GM10248 (cell line): Measurements from ENCODE around the gene IL22RA2.

Source experiments
- CTCF ChIA-PET: fragments of 300-600 bp; sonication (Branson Sonifier 250); formaldehyde crosslinking; extraction: SDS; loops from one replicate; lab custom pipeline; 2021; ENCODE audit warnings: antibody characterized with exemption; lab: Yijun Ruan, JAX
- POLR2A ChIA-PET: fragments of 350-650 bp; sonication (Branson Sonifier 250); formaldehyde crosslinking; extraction: SDS; loops from one replicate; lab custom pipeline; 2020; ENCODE audit warnings: antibody characterized with exemption; lab: Yijun Ruan, JAX
- DNase-seq: peaks from one replicate; pipeline ENCODE4 v3.0.0; 2012; ENCODE audit errors: extremely low spot score
- CTCF ChIP-seq: IDR thresholded peaks from 2 replicates; pipeline ENCODE4 v1.5.1; 2012; ENCODE audit warnings: mild to moderate bottlenecking, low read depth; ENCODE audit errors: extremely low read depth, missing control alignments, control extremely low read depth

Gene IL22RA2

GRCh38 chr6:137171824-137172733, 1.4 kb downstream of the IL22RA2 start:
- CTCF ChIA-PET: interaction anchor here (1.0 to 9.5 kb wide), 12 partner anchors 9 to 95 kb away, joined by 3 to 155 read pairs (median 3); no protein-coding TSS in a partner anchor
- DNase-seq: peak; percentile 24
- POLR2A ChIA-PET: no interaction called here
- TF ChIP-seq CTCF: no peak

GRCh38 chr6:137171053-137171374, 2.4 kb downstream of the IL22RA2 start:
- POLR2A ChIA-PET: no interaction called here
- no peak for TF ChIP-seq CTCF
- no peak for DNase-seq
- CTCF ChIA-PET: interaction anchor here (1.1 to 9.5 kb wide), 6 partner anchors 23 to 94 kb away, joined by 3 to 155 read pairs (median 6); no protein-coding TSS in a partner anchor

DNA sequence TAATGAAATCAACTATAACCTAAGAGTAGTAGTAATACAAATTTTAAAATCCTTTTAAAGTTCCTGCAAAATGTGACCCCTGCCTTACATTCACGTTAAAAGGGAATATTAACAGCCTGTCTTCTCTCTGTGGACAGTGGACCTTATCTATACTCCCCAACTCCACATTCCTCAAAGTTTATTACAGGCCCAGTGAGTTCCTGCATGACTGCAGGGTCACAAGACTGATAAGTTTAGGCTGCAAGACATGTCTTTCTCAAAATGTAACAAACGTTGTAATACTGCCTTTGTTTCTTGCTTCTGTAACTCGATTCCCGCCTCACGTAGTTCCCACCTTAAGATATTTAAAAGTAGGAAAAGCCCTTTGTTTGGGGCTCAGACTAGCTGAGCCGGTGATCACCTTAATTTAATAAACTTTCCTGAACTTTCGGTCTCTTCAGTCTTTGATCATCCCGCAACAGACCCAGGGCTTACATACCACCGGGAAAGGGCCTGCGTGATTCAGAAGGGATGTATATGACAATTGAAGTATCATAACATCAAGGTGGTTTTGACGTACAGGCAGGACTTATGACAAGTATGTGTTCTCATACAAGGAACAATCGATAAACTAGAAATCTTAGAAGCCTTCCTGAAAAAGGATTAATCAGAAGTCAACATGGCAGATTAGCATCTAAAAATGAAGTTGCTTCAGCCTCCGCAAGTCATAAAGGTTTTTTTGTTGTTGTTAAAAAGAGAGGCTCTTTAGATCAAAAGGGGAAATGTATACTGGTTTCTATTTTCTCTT, 3.0 kb downstream of the IL22RA2 start:
- ChIA-PET CTCF (interaction anchor here (1.0 to 9.5 kb wide), 6 partner anchors 10 to 144 kb away, joined by 3 to 155 read pairs (median 5); no protein-coding TSS in a partner anchor), POLR2A (no interaction called here)
- no peak for TF ChIP-seq CTCF
- no peak for DNase-seq

- no peak for TF ChIP-seq CTCF
- DNase-seq: no peak
- CTCF ChIA-PET: interaction anchor here (1.6 to 9.5 kb wide), 3 partner anchors 73 to 146 kb away, joined by 4 to 155 read pairs (median 7); no protein-coding TSS in a partner anchor
- POLR2A ChIA-PET: no interaction called here
Observed at GRCh38 chr6:137167702-137168377, 5.6 kb downstream of the IL22RA2 start.

GRCh38 chr6:137166247-137167098, 7.0 kb downstream of the IL22RA2 start:
- no peak for DNase-seq
- ChIA-PET CTCF (interaction anchor here (0.7 to 9.5 kb wide), 49 partner anchors 10 to 559 kb away, joined by 3 to 155 read pairs (median 5); no protein-coding TSS in a partner anchor), POLR2A (interaction anchor here (1.4 kb wide), 1 partner anchor 49 kb away, joined by 5 read pairs; no protein-coding TSS in a partner anchor)
- no peak for TF ChIP-seq CTCF
